Smooth muscle cell (in vitro differentiated cells): ENCODE measurements around the gene TSHZ2. TPM values are rescaled to one million over a fixed set of nuclear protein-coding genes. Genes with fewer than 3 reads are reported as not detected.

ENCODE experiments used
- DNase-seq: peaks from one replicate; lab custom pipeline; 2025; ENCODE audit not compliant: unreplicated experiment; lab: John Stamatoyannopoulos, UW
- H2AFZ ChIP-seq: fragments of 200-600 bp; sonication (generic); 2 replicates; pipeline ENCODE4 v1.6.0; 2016; ENCODE audit warnings: antibody characterized with exemption, low read depth, mild to moderate bottlenecking
- H3F3A ChIP-seq: fragments of 200-600 bp; sonication (generic); 2 replicates; pipeline ENCODE4 v1.6.0; 2017; ENCODE audit warnings: antibody characterized with exemption, low read depth
- H3K27ac ChIP-seq: fragments of 200-600 bp; sonication (generic); 2 replicates; pipeline ENCODE4 v1.5.1; 2016; ENCODE audit warnings: low read depth, mild to moderate bottlenecking
- H3K27me3 ChIP-seq: fragments of 200-600 bp; sonication (generic); 2 replicates; pipeline ENCODE4 v1.6.1; 2016; ENCODE audit warnings: low read depth, mild to moderate bottlenecking
- H3K36me3 ChIP-seq: fragments of 200-600 bp; sonication (generic); 2 replicates; pipeline ENCODE4 v1.5.1; 2016; ENCODE audit warnings: low read depth
- H3K4me1 ChIP-seq: fragments of 200-600 bp; sonication (generic); 2 replicates; pipeline ENCODE4 v1.5.1; 2016; ENCODE audit warnings: low read depth
- H3K4me2 ChIP-seq: fragments of 200-600 bp; sonication (generic); 2 replicates; pipeline ENCODE4 v1.6.0; 2016; ENCODE audit warnings: mild to moderate bottlenecking
- H3K4me3 ChIP-seq: fragments of 200-600 bp; sonication (generic); 2 replicates; pipeline ENCODE4 v1.5.1; 2016; ENCODE audit warnings: mild to moderate bottlenecking
- H3K79me2 ChIP-seq: fragments of 200-600 bp; sonication (generic); 2 replicates; pipeline ENCODE4 v1.6.0; 2016; ENCODE audit warnings: low read depth, mild to moderate bottlenecking
- H3K9ac ChIP-seq: fragments of 200-600 bp; sonication (generic); 2 replicates; pipeline ENCODE4 v1.6.0; 2016; ENCODE audit warnings: low read depth
- H3K9me3 ChIP-seq: fragments of 200-600 bp; sonication (generic); replicated peaks from 2 replicates; pipeline ENCODE4 v1.5.1; 2016; ENCODE audit warnings: low read depth
- H4K20me1 ChIP-seq: fragments of 200-600 bp; sonication (generic); 2 replicates; pipeline ENCODE4 v1.6.0; 2016; ENCODE audit warnings: low read depth
- WGBS: methylation state at CpG from one replicate; pipeline ENCODE4 v1.1.7; 2016; ENCODE audit warnings: low lambda C conversion rate; 5-methylcytosine and 5-hydroxymethylcytosine counted together
- polyA plus RNA-seq: library from polyadenylated mRNA; unstranded; fragments of >200 nt; fragmentation: Nextera tagmentation; extraction: Ambion mirVana; gene quantifications from 2 replicates; pipeline ENCODE4 v1.2.1, GENCODE V29; 2016
- total RNA-seq: library from RNA; depleted of rRNA; stranded (reverse); fragments of >200 nt; gene quantifications from 2 replicates; pipeline ENCODE4 v1.2.3, GENCODE V29; 2014
- TF ChIP-seq, protein P1 (sequence below): fragments of 200-600 bp; sonication (generic); IDR thresholded peaks from 2 replicates; pipeline ENCODE4 v1.5.1; 2017; ENCODE audit warnings: borderline replicate concordance, mild to moderate bottlenecking, antibody characterized with exemption; ENCODE audit not compliant: insufficient read depth, poor library complexity, severe bottlenecking

TSHZ2 gene
- total and polyA plus RNA-seq, 2 experiments from 2014 or later, result 4.8 to 6.6 TPM

DNA sequence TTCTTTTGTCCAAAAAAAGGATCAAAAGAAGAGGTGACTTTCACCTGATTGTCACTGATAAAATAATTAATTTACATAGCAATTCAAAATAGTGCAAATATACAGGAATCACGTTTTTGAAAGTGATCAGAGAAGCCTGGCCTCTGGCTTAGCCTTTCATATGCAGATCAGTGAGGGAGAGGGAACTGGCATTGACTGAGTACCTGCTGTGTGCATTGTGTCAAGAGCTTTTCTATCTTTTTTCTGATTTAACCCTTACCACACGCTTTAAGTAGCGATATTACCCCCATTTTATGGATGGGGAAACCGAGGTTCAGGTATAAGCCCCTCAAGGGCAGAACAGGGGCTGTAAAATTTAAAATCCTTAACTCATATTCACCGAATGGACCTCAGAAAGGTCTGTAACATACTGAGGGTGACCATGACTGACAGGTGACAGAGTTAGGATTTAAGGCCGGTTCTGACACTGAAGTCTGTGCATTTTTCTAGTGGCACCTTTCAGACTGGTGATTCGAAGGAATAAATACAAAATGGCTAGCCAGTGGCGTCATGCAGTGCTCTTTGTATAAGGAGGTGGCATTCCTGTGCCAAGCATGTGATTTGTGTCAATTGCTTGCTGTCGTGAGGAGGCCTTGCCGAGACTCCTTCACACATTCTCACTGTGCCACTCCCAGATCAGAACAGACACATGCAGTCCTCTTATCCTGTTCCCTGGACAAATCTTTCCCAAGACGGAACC, 310.2 kb downstream of the TSHZ2 start:
- TF ChIP-seq, protein P1, sequence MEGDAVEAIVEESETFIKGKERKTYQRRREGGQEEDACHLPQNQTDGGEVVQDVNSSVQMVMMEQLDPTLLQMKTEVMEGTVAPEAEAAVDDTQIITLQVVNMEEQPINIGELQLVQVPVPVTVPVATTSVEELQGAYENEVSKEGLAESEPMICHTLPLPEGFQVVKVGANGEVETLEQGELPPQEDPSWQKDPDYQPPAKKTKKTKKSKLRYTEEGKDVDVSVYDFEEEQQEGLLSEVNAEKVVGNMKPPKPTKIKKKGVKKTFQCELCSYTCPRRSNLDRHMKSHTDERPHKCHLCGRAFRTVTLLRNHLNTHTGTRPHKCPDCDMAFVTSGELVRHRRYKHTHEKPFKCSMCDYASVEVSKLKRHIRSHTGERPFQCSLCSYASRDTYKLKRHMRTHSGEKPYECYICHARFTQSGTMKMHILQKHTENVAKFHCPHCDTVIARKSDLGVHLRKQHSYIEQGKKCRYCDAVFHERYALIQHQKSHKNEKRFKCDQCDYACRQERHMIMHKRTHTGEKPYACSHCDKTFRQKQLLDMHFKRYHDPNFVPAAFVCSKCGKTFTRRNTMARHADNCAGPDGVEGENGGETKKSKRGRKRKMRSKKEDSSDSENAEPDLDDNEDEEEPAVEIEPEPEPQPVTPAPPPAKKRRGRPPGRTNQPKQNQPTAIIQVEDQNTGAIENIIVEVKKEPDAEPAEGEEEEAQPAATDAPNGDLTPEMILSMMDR, result no peak
- H3K9ac ChIP-seq, result no peak overlapping the region
- no peaks in the 10 kb centered on the region for H3F3A ChIP-seq
- no peak overlapping the region for H3K27ac ChIP-seq
- no peaks in the 10 kb centered on the region for H3K27me3 ChIP-seq
- WGBS, result 57% methylated on average over 11 of the region's 11 CpGs
- no peak overlapping the region for H2AFZ ChIP-seq
- H3K9me3 ChIP-seq, result no peaks in the 10 kb centered on the region
- no peaks in the 10 kb centered on the region for H3K79me2 ChIP-seq
- DNase-seq, result no peak
- H3K4me1 ChIP-seq, result no peaks in the 10 kb centered on the region
- no peaks in the 10 kb centered on the region for H3K36me3 ChIP-seq
- no peak overlapping the region for H3K4me2 ChIP-seq
- no peaks in the 10 kb centered on the region for H4K20me1 ChIP-seq
- no peak overlapping the region for H3K4me3 ChIP-seq

DNA sequence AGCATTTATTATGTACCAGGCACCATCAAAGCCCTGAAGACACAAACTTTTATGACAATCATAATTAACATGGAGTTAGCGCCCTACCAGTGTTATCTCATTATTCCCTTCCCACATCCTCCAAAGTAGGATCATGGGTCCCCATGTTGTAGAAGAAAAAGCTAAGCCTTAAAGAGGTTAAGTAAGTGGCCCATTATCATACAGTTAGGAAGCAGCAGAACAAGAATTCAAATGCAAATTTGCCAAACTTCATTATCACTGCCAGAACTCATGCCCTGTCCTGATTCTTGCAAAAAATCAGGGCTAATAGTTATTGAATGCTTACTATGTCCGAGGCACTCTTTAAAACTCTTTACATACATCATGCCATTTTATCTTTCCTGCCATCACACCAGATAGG, 310.9 kb downstream of the TSHZ2 start:
- no peak overlapping the region for H3K9ac ChIP-seq
- TF ChIP-seq, protein P1, result no peak

DNA sequence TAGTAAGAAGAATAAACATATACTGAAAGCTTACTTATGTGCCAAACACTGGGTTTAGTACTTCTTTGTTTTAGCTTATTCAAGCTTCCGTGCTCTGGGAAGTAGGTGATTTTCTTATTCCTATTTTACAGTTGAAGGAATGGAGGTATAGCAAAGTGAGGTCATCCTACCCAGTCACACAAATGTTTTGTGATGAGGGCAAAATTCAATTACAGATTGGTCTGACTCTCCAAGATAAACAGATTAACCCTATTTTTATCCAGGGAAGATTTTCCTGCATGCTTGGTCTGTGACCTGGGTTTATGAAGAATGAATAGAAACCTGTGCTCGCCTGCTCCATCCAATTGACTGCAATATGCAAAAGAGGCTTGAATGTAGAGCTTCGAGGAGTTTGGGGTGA, 311.4 kb downstream of the TSHZ2 start:
- Histone ChIP-seq H2AFZ (no peak overlapping the region), H3F3A (no peaks in the 10 kb centered on the region), H3K4me1 (no peaks in the 10 kb centered on the region), H3K9ac (no peak overlapping the region), H3K27me3 (no peaks in the 10 kb centered on the region), H3K36me3 (no peaks in the 10 kb centered on the region), H3K79me2 (no peaks in the 10 kb centered on the region), H3K9me3 (no peaks in the 10 kb centered on the region), H3K27ac (no peak overlapping the region), H3K4me2 (no peak overlapping the region), H4K20me1 (no peaks in the 10 kb centered on the region), H3K4me3 (no peak overlapping the region)
- WGBS, result 87% methylated on average over 3 of the region's 3 CpGs
- DNase-seq, result no peak
- TF ChIP-seq, protein P1, result no peak

More for the DNA sequence above, 310.9 kb downstream of the TSHZ2 start:
- H3K27ac ChIP-seq, result no peak overlapping the region
- H3K4me3 ChIP-seq, result no peak overlapping the region
- no peaks in the 10 kb centered on the region for H3K4me1 ChIP-seq
- H3K4me2 ChIP-seq, result no peak overlapping the region
- H4K20me1 ChIP-seq, result no peaks in the 10 kb centered on the region
- H3F3A ChIP-seq, result no peaks in the 10 kb centered on the region
- WGBS, result 57% methylated on average over 2 of the region's 2 CpGs
- H3K27me3 ChIP-seq, result no peaks in the 10 kb centered on the region
- H2AFZ ChIP-seq, result no peak overlapping the region
- no peaks in the 10 kb centered on the region for H3K36me3 ChIP-seq
- H3K79me2 ChIP-seq, result no peaks in the 10 kb centered on the region
- DNase-seq, result no peak
- H3K9me3 ChIP-seq, result no peaks in the 10 kb centered on the region

DNA sequence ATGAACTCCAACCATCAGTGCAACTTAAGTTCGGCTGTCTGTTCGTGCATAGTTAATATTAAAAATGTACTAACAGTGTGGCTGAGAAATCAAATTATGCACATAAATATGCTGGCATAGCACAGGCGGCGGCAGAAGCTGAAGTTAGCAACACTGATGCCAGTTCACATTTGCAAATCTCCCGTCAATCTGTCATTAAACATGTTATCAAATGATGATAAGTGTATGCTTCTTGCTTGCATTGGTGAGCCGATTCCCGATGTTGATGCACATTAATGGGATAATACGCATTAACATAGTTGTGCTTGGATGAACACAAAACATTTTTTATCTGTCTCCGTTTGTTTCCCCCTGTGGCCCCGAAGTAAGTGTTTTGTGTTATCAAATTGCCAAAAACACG, 312.1 kb downstream of the TSHZ2 start:
- H3K9me3 ChIP-seq, result no peaks in the 10 kb centered on the region
- H3K27me3 ChIP-seq, result no peaks in the 10 kb centered on the region
- H3K79me2 ChIP-seq, result no peaks in the 10 kb centered on the region
- no peak for DNase-seq
- H3F3A ChIP-seq, result no peaks in the 10 kb centered on the region
- WGBS, result 91% methylated on average over 11 of the region's 11 CpGs
- H4K20me1 ChIP-seq, result no peaks in the 10 kb centered on the region
- H3K4me3 ChIP-seq, result no peak overlapping the region
- TF ChIP-seq, protein P1, result no peak
- H2AFZ ChIP-seq, result no peak overlapping the region
- H3K36me3 ChIP-seq, result no peaks in the 10 kb centered on the region
- H3K4me2 ChIP-seq, result no peak overlapping the region
- H3K4me1 ChIP-seq, result no peaks in the 10 kb centered on the region
- no peak overlapping the region for H3K27ac ChIP-seq
- no peak overlapping the region for H3K9ac ChIP-seq
